ENCODE data around the gene PTPRN2. TPM values are rescaled to one million over a fixed set of nuclear protein-coding genes. Genes with fewer than 3 reads are reported as not detected.

PTPRN2 gene
- total RNA-seq, 8 experiments from 2014 or later, result 0.10 to 19.7 (median 10.8) TPM; not detected in 1

DNA sequence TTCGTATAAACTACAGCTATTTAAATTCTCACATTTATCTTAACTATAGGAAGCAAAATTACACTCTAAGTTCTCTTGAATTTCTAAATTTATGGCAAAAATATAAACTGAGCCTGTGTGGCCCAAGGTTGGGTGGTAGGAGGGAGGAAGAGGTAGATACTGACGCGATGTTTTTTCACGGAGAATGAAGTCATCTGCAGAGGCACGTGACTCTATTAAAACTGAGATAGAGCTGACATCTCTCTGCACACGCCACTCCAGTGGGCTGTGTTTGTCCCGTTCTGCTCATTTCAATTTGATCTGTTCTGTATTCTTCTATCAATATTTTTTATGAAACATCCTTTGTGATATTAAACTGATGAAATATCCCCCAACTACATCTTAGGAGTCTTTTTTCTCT lies 964.1 kb downstream of the PTPRN2 start:
- H3K4me3 ChIP-seq, result no peak overlapping the region
- no peak for ATAC-seq (replicated peaks in 6 of 8)
- in situ Hi-C loops (cut with MboI; ENCODE audit: low pct_unique_long_range_greater_than_20kb in 2 of 9, low sequenced_read_pairs in 9 of 9, unreplicated experiment in 9 of 9), result no loop called here
- 17 to 92% (median 59%) methylated on average over 1 to 7 of the region's 7 CpGs; no CpG with 5 or more reads in 1 of the 10 experiments for WGBS, 10 experiments
- H3K4me1 ChIP-seq (replicated peaks in 1 of 2), result peaks cover 0 to 5% of the 10 kb centered on the region in 2 donors
- H3K27ac ChIP-seq, result no peak overlapping the region

DNA sequence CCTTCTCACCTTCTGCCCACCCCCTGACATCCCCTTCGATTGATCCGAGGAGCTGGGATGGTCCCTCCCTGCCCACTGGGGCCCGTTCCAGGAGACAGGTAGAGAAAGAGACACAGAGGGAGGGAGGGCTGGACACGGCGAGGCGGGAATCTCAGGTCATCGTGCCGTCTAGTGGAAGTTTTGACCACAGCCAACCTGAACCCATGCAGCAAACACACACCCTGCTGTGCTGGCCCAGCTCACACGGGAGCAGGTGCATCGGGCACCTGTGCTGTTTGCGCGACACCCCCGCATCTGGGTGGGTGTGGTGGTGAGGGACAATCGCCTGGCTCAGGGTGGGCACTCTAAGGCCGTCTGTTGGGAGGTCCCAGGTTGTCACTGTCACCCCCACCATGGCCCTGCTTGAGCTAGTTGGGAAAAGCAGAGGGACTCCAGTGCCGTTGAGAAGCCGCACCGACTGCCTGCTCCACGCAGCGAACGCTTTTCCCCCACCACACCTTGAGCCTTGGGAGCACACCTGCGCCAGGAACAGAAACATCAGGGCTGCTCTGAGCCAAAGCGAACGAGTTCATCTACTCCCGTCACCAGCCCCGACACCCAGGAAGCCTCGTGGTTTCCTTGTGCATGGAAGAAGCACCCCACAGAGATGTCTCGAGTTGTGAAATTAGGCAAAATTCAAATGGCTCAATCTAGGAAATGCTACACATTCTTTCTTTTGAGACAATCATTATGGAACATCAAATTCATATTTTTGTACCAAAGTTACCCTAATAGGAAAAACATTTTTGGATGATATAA lies 965.0 kb downstream of the PTPRN2 start:
- ATAC-seq (replicated peaks in 6 of 8), result no peak
- 40 to 93% (median 71%) methylated on average over 1 to 10 of the region's 28 CpGs; no CpG with 5 or more reads in 4 of the 10 experiments for WGBS, 10 experiments
- in situ Hi-C loops (cut with MboI; ENCODE audit: low pct_unique_long_range_greater_than_20kb in 2 of 9, low sequenced_read_pairs in 9 of 9, unreplicated experiment in 9 of 9), result no loop called here
- H3K27ac ChIP-seq, result no peak overlapping the region
- H3K4me1 ChIP-seq (replicated peaks in 1 of 2), result peaks cover 0 to 5% of the 10 kb centered on the region in 2 donors
- H3K4me3 ChIP-seq, result no peak overlapping the region

DNA sequence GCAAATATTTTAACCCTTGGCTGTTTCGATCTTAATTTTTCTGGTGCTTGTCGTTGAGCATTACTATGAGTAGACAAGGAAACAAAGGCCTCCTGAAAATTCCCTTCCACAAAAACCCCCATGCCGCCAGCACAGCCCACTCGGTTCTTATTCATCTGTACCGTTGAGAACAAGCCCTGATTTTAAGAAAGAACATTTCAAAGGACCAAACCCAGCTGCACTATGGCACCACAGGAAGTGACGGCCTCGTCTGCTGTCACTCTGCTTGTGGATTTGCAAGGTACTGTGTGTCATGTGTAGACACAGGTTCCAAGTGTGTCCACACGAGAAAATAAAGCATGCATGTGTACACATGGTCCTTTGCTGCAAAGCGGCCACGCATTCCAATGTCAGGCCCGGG lies 965.6 kb downstream of the PTPRN2 start:
- 34 to 84% (median 50%) methylated on average over 2 to 9 of the region's 11 CpGs; no CpG with 5 or more reads in 1 of the 10 experiments for WGBS, 10 experiments
- H3K4me1 ChIP-seq (replicated peaks in 1 of 2), result peaks cover 0 to 5% of the 10 kb centered on the region in 2 donors
- no peak overlapping the region for H3K27ac ChIP-seq
- H3K4me3 ChIP-seq, result no peak overlapping the region
- ATAC-seq (replicated peaks in 6 of 8), result no peak
- in situ Hi-C loops (cut with MboI; ENCODE audit: low pct_unique_long_range_greater_than_20kb in 2 of 9, low sequenced_read_pairs in 9 of 9, unreplicated experiment in 9 of 9), result no loop called here

DNA sequence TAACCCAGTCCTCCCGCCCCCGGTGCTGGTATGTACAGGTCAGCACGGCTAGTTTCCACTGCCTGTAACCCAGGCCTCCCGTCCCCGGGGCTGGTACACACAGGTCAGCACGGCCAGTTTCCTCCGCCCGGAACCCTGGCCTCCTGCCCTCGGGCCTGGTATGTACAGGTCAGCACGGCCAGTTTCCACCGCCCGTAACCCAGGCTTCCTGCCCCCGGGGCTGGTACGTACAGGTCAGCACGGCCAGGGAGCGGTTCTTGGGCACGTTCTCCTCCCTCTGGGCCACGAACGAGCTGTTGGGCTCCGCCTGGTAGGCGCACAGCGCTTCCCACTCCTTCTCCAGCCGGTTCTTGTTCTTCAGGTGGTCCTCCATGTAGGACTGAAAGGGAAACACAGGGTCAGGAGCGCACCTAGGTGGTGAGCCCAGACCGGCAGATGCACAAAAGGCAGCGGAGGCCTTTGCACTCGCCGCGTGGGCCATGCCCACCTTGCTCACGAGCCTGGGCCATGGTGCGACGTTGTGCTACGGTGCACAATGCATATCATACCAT lies 966.4 kb downstream of the PTPRN2 start:
- peaks cover 0 to 5% of the 10 kb centered on the region in 2 donors for H3K4me1 ChIP-seq (replicated peaks in 1 of 2)
- no peak overlapping the region for H3K27ac ChIP-seq
- no peak for ATAC-seq (replicated peaks in 6 of 8)
- in situ Hi-C loops (cut with MboI; ENCODE audit: low pct_unique_long_range_greater_than_20kb in 2 of 9, low sequenced_read_pairs in 9 of 9, unreplicated experiment in 9 of 9), result no loop called here
- H3K4me3 ChIP-seq, result no peak overlapping the region
- 82 to 89% (median 87%) methylated on average over 3 to 14 of the region's 33 CpGs; no CpG with 5 or more reads in 6 of the 10 experiments for WGBS, 10 experiments

DNA sequence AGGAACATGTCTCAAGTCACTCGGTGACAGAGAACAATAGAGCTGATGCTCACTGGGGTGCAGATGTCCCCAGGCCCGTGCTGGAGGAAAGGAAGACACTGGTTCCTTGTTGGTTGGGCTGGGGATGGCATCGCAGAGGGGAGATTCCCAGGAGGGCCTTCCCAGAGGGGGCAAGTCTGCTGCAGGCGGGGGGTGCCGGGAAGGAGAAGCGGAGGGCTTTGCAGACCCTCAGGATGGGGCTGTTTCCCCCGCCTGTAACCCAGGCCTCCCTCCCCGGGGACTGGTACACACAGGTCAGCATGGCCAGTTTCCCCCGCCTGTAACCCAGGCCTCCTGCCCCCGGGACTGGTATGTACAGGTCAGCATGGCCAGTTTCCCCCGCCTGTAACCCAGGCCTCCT lies 967.0 kb downstream of the PTPRN2 start:
- no peak for ATAC-seq (replicated peaks in 6 of 8)
- in situ Hi-C loops (cut with MboI; ENCODE audit: low pct_unique_long_range_greater_than_20kb in 2 of 9, low sequenced_read_pairs in 9 of 9, unreplicated experiment in 9 of 9), result no loop called here

DNA sequence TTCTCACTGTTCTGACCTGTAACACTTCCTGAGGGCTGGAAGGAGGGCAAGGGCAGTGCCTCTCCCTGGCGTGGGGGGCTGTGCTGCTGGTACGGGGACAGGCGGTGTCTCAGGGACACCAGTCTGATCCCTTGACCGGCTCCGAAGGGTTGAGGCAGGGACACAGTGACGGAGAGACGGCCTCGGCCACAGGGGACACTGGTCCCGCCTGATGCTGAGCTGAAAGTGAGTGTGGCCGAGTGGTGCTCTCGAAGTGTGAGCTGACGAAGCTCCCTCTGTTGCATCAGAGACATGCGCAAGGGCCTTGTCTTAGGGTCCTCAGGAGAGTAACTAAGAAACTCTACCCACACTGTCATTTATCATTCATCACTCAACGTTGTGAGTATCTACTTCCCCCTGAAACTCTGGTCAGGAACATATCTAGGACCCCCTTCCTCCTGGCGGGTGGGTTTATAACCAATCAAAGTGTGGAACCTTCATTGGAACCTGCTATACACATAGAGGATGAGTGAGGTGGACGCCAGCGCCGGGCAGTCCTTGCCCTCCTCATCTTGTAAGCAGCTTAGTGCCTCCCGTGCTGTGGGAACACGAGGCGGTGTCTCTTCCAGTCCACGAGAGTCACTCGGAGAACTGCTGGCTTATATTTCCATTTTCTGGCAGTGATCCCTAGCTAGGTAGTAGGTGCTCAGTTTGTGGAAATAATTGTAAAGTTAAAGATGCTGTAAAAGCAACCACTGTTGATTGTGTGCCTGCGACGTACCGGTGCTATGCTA lies 967.7 kb downstream of the PTPRN2 start:
- Histone ChIP-seq H3K4me3 (no peak overlapping the region), H3K27ac (no peak overlapping the region), H3K4me1 (replicated peaks in 1 of 2) (peaks cover 0 to 15% of the 10 kb centered on the region in 2 donors)
- WGBS, 10 experiments, result 18 to 92% (median 60%) methylated on average over 1 to 15 of the region's 26 CpGs; no CpG with 5 or more reads in 3 of the 10 experiments
- ATAC-seq (replicated peaks in 6 of 8), result no peak
- in situ Hi-C loops (cut with MboI; ENCODE audit: low pct_unique_long_range_greater_than_20kb in 2 of 9, low sequenced_read_pairs in 9 of 9, unreplicated experiment in 9 of 9), result no loop called here

More for the DNA sequence above, 967.0 kb downstream of the PTPRN2 start:
- peaks cover 0 to 8% of the 10 kb centered on the region in 2 donors for H3K4me1 ChIP-seq (replicated peaks in 1 of 2)
- WGBS, 10 experiments, result 10 to 80% methylated on average over 1 to 2 of the region's 11 CpGs; no CpG with 5 or more reads in 8 of the 10 experiments
- no peak overlapping the region for H3K4me3 ChIP-seq
- H3K27ac ChIP-seq, result no peak overlapping the region

DNA sequence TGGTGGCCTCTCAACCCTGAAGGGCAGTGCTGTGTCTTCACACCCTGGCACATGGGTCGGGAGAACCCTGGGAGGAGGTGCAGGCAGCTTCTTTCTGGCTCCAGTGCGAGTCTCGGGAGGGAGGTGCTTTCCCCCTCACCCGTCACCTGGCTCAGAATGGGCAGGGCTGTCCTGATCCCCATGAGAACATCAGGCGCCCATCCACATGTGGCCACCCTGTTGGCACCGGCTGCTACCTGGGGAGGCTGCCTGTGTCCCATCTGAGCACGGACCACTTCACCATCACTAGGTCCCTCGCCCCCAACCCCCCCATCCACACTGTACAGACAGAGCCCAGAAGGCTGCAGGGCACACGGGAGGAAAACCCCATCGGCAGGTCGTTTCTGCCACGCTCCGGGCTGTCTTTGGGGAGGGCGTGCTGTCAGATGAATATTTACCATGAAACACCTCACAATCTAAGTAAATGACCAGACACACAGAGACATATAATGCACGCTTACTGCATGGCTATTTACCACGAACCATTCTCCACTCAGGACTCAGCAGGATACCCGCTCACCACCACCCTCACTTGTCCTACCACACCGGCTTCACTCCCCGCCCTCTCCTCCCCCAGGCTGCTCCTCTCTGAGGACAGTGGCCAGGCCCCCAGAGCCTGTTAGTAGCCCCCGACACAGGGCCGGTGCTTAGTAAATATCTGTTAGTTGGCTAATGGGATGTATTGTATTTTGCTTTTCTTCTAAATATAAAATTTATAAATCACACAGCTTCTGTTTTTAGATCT lies 968.6 kb downstream of the PTPRN2 start:
- WGBS, 10 experiments, result 0 to 100% (median 60%) methylated on average over 1 to 10 of the region's 21 CpGs; no CpG with 5 or more reads in 3 of the 10 experiments
- no peak overlapping the region for H3K27ac ChIP-seq
- H3K4me1 ChIP-seq (replicated peaks in 1 of 2), result peaks cover 0 to 23% of the 10 kb centered on the region in 2 donors
- H3K4me3 ChIP-seq, result no peak overlapping the region
- in situ Hi-C loops (cut with MboI; ENCODE audit: low pct_unique_long_range_greater_than_20kb in 2 of 9, low sequenced_read_pairs in 9 of 9, unreplicated experiment in 9 of 9), result no loop called here
- ATAC-seq (replicated peaks in 6 of 8), result no peak

DNA sequence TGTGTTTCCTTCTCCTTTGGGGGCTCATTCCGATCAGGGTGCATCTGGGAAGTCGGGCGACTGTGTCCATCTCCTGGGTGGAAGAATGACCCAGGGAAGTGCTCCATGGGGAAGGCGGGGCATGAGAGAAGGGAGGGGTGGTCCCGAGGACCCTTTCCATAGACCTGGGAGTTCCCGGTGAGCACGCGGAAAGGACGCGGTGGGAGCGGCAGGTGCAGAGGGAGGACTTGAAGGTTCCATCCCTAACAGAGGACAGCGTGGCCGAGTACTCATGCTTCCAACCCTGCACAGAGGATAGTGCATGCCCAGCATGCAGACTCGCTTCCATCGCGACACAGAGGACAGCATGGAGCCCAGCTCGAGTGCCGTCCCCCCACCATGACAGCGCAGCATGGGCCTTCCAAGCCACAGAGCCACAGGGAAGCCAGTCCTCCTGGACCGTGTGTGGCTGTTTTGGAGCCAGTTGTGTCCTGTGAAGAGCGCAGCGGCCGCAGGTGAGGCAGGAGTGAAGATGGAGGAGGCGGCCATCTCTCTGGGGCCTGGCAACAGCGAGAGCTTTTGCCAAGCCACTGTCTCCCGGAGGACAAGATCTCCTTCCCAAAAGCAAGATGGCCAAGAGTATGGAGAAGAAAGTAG lies 969.4 kb downstream of the PTPRN2 start:
- H3K4me3 ChIP-seq, result no peak overlapping the region
- in situ Hi-C loops (cut with MboI; ENCODE audit: low pct_unique_long_range_greater_than_20kb in 2 of 9, low sequenced_read_pairs in 9 of 9, unreplicated experiment in 9 of 9), result no loop called here
- no peak for ATAC-seq (replicated peaks in 6 of 8)
- WGBS, 10 experiments, result 13 to 100% (median 91%) methylated on average over 3 to 9 of the region's 26 CpGs; no CpG with 5 or more reads in 5 of the 10 experiments
- peaks cover 0 to 23% of the 10 kb centered on the region in 2 donors for H3K4me1 ChIP-seq (replicated peaks in 1 of 2)
- H3K27ac ChIP-seq, result no peak overlapping the region

DNA sequence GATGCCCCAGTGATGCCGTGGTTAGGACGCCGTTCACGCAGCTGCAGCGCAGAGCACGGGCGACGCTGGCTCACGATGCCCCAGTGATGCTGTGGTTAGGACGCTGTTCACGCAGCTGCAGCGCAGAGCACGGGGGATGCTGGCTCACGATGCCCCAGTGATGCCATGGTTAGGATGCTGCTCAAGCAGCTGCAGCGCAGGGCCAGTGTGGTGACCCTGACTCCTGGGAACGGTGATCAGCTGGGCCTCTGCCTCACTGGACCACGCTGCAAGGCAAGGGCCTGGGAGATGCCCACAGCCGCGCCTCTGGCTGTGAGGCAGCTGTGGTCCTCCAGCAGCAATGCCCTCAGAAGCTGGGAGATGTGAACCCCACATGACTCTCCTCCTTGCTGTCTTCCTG lies 970.2 kb downstream of the PTPRN2 start:
- Histone ChIP-seq H3K27ac (no peak overlapping the region), H3K4me1 (replicated peaks in 1 of 2) (peaks cover 0 to 23% of the 10 kb centered on the region in 2 donors), H3K4me3 (no peak overlapping the region)
- in situ Hi-C loops (cut with MboI; ENCODE audit: low pct_unique_long_range_greater_than_20kb in 2 of 9, low sequenced_read_pairs in 9 of 9, unreplicated experiment in 9 of 9), result no loop called here
- 40 to 100% (median 90%) methylated on average over 2 of the region's 19 CpGs; no CpG with 5 or more reads in 7 of the 10 experiments for WGBS, 10 experiments
- ATAC-seq (replicated peaks in 6 of 8), result no peak

DNA sequence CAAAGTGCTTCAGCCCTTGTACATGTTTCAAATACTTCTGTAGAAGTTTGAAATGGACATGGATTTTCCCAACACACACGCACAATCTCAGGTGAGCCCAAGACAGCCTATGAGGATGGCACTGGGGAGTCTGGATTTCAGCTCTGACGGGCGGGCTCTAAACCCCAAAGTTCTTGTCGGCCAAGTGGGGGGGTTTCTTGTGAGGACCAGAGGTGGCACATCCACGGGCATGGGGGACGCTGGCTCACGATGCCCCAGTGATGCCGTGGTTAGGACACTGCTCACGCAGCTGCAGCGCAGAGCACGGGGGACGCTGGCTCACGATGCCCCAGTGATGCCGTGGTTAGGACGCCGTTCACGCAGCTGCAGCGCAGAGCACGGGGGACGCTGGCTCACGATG lies 970.7 kb downstream of the PTPRN2 start:
- H3K4me3 ChIP-seq, result no peak overlapping the region
- no peak overlapping the region for H3K27ac ChIP-seq
- in situ Hi-C loops (cut with MboI; ENCODE audit: low pct_unique_long_range_greater_than_20kb in 2 of 9, low sequenced_read_pairs in 9 of 9, unreplicated experiment in 9 of 9), result no loop called here
- WGBS, 10 experiments, result 0 to 100% (median 70%) methylated on average over 1 to 5 of the region's 21 CpGs; no CpG with 5 or more reads in 3 of the 10 experiments
- ATAC-seq (replicated peaks in 6 of 8), result no peak
- peaks cover 0 to 23% of the 10 kb centered on the region in 2 donors for H3K4me1 ChIP-seq (replicated peaks in 1 of 2)

DNA sequence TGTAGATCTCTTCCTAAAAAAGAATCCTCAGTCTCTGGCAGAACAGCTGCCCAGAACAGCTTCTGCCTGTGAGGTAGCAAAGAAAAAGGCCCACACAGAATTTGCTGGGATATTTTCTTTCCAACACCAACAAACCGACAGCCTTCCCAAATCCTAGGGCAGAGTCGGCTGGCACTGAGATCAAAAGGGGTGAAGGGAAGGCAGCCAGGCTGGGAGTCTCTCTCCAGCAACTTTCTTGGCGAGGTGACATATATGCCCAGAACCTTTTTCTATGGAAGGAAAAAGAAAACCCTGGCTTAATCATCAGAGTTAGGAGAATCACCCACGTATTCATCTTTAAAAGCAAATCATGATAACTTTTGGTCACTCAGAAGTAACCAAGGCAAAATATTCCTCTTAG lies 971.2 kb downstream of the PTPRN2 start:
- Histone ChIP-seq H3K4me1 (replicated peaks in 1 of 2) (peaks cover 0 to 23% of the 10 kb centered on the region in 2 donors), H3K27ac (no peak overlapping the region), H3K4me3 (no peak overlapping the region)
- no peak for ATAC-seq (replicated peaks in 6 of 8)
- in situ Hi-C loops (cut with MboI; ENCODE audit: low pct_unique_long_range_greater_than_20kb in 2 of 9, low sequenced_read_pairs in 9 of 9, unreplicated experiment in 9 of 9), result no loop called here
- 0 to 100% (median 57%) methylated on average over 1 to 4 of the region's 4 CpGs for WGBS, 10 experiments

DNA sequence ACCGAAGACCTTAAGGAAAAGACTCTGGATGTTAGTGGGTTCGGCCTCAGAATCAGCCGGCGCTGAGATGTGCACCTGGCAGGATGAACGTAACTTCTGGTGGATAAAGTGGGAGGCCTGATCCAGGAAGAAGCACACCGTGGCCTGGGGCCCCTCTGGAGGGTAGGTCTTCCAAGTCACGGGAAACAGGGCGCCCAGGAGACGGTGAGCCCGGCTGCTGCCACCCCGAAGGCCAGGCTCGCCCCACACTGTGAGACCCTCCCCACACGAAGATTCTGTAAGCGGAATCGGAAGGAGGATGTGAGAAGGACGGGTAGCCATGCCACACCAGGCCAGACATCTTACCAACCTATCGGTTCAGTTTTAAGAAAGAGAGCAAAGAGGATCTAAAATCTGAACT lies 971.8 kb downstream of the PTPRN2 start:
- no peak overlapping the region for H3K4me3 ChIP-seq
- 0 to 100% (median 73%) methylated on average over 1 to 5 of the region's 17 CpGs; no CpG with 5 or more reads in 4 of the 10 experiments for WGBS, 10 experiments
- in situ Hi-C loops (cut with MboI; ENCODE audit: low pct_unique_long_range_greater_than_20kb in 2 of 9, low sequenced_read_pairs in 9 of 9, unreplicated experiment in 9 of 9), result no loop called here
- peak overlapping the region in 1 of 2 donors; percentile 31 for H3K27ac ChIP-seq
- H3K4me1 ChIP-seq (replicated peaks in 1 of 2), result peaks cover 0 to 26% of the 10 kb centered on the region in 2 donors
- no peak for ATAC-seq (replicated peaks in 6 of 8)
